NCI-H69 (cell line): ENCODE results near the gene MSMB.
A peak's percentile ranks its signal among the peaks of the same experiment; 100 is the strongest.
"Not testable (repeated sequence)": the region's sequence is repeated elsewhere in the genome, so short reads cannot be mapped to it uniquely, and the experiment has no call there.

Source experiments
- DNase-seq: peaks from one replicate; lab custom pipeline; 2025; lab: John Stamatoyannopoulos, UW

The MSMB gene

DNA sequence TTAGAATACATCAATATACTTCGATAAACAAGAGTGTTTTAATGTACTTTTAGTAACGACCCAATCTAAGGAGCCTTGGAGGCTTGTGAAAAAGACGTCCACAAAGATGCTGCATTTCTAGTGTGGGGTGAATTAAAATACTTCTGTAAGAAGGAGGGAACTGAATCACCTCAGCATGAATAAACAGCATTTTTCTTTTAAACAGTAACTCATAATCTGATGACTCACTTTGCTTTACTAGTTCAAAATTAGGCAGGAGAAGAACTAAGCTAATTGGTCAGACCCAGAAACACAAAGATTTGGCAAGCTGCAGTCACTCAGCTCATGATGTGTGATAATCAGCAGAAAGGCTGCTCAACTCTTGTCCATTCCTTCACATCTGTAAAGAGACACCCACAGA, 39.9 kb downstream of the MSMB start:
- no peak for DNase-seq

- DNase-seq: no peak
These were observed 40.7 kb downstream of the MSMB start for GRCh38 chr10:46005383-46005782.

DNA sequence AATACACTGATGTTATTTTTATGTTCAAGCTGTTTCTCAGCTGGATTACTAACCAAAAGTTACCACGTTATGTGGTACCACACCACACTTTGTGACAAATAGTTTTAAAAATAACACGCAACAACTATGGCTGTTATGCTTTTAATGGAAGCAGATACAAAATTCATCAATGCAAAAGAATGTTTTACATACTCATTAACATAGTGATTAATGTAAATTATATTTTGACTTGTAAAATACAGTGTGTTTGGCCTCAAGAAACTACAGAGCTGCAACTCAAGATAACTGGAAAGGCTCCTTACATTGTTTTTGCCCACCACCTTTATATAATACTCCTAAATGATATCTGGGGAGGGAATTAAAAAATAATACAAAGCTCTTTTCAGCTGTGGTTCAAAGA, 41.1 kb downstream of the MSMB start:
- no peak for DNase-seq

- DNase-seq: no peak
These were observed 43.0 kb downstream of the MSMB start for GRCh38 chr10:46002916-46003693.

GRCh38 chr10:46002189-46002687, 43.8 kb downstream of the MSMB start:
- DNase-seq: not testable (repeated sequence)

- no peak for DNase-seq
These were observed 44.8 kb downstream of the MSMB start for GRCh38 chr10:46001187-46001756.

- no peak for DNase-seq
These were observed 45.5 kb downstream of the MSMB start for GRCh38 chr10:46000538-46000937.

DNA sequence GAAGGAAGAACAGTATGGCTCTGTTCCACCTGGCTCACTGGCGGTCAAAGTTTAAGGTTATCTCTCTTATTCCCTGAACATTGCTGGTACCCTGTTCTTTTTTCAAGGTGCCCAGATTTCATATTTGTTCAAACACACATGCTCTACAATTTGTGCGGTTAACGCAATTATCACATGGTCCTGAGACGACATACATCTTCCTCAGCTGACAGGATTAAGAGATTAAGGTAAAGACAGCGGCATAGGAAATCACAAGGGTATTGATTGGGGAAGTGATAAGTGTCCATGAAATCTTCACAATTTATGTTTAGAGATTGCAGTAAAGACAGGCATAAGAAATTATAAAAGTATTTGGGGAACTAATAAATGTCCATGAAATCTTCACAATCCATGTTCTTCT, 46.1 kb downstream of the MSMB start:
- not testable (repeated sequence) for DNase-seq

GRCh38 chr10:45997994-45998763, 47.9 kb downstream of the MSMB start:
- DNase-seq: no peak

DNA sequence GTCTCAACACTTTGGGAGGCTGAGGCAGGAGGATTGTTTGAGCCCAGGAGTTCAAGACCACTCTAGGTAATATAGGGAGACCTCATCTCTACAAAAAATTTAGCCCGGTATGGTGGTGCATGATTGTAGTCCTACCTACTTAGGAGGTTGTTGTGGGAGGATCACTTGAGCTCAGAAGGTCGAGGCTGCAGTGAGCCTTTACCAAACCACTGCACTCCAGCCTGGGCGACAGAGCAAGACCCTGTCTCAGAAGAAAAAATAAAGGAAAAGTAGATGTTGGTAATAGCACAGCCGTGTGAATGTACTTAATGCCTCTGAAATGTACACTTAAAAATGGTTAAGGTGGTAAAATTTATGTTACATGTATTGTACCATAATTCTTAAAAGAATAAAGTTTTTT, 48.5 kb downstream of the MSMB start:
- DNase-seq: no peak

- not testable (repeated sequence) for DNase-seq
These were observed 60.5 kb downstream of the MSMB start for GRCh38 chr10:45985590-45985989.

DNA sequence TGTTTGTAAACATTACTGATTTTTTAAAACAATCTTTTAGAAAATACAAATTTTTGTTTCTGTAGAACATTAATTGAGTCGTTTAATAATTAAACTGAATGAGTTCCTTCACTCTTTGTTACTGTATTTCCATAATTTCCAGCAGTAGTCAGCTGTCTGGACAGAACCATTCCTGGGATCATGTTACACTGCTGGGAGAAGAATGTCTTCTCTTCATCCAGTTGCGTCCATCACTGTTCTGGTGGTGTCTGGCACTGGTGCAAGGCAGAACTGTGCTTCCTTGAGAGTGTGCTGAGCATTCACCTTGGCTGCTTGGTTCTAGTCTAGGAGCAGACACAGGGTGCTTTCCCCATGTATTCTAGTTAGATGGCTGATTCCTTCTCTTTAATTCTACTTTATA, 61.6 kb downstream of the MSMB start:
- DNase-seq: not testable (repeated sequence)

DNA sequence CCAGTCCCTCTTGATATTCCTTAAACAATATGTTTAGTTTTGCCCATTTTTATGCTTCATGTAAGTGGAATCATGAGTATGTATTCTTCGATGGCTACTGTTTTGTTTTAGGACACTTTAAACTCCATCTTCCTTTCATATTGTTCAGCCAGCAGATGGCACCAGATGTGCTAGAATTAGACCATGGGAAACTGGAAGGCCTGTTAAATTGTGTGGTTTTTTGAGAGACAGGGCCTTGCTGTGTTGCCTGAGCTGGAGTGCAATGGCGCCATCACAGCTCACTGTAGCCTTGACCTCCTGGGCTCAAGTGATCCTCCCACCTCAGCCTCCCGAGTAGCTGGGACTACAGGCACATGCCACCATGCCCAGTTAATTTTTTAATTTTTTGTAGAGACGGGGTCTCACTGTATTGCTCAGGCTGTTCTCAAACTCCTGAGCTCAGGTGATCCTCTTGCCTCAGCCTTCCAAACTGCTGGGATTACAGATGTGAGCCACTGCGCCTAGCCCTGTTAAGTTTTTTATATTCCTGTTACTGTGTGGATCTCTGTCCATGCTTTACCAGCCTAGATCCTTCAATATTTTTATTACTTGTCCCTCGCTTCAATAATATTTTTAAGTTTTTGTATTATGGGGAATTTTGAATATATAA, 62.4 kb downstream of the MSMB start:
- peak; percentile 7 for DNase-seq
